GM19395 (cell line): Measurements from ENCODE around the gene UGT2B28.
"Not testable (repeated sequence)": the region's sequence is repeated elsewhere in the genome, so short reads cannot be mapped to it uniquely, and the experiment has no call there.

Experiments used
- ATAC-seq: cut with Tn5 transposase; IDR thresholded peaks from one replicate; pipeline ENCODE4 v1.9.1; 2021; ENCODE audit warnings: mild to moderate bottlenecking, moderate library complexity; ENCODE audit not compliant: unreplicated experiment

Gene UGT2B28

DNA sequence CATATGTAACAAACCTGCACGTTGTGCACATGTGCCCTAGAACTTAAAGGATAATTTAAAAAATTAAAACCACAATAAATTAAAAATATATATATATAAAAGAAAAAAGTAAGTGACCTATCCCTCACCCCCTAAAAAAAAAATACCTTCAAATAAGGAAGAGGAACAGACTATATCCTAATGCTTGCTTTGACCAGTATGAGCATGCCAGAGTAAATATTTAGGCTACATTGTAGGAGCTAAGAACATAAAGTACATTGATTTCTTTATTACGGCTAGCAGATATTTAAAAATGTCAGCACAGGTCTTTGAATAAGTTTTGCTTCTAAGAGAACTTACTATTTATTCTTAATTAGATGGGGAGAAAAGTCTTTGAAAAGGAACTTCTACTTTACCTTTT lies 62.8 kb downstream of the UGT2B28 start:
- ATAC-seq, result not testable (repeated sequence)

DNA sequence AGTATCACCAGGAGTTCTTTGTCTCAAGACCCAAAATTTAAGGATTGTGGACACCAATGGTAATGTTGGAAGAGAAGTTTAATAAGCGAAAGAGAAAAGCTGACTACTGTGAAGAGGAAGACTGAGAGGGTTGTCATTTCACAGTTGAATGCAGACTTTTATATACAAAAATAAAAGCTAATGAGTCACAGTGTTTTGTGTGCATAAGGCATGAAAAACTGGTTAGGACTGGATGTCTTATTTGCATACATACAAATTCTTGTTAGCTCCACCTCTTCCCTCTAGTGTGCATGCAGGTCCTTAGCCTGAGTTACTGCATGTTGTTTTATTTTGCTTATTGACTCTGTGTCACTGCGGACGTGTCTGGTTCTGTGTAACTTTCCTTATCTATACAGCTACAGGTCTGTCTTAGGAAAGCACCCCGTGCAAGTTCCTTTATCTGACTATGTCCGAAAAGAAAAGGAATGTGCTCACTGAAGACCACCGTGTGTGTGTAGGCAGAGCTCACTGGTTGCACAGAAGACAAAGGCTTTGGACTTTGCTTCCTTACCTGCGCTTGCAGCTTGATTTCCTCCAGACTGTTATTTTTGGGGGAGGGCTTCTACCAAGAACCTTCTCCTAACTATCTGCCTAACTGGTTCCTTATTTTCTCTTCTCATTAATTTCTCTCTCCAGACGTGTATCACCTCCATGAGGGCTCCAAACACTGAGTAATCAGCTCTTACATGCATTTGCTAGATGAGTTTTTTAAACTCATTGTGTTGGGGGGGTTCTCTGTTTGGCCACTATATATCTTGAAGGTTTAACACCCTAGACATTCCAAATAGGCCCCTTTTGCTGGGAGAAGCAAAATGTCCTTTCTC lies 63.5 kb downstream of the UGT2B28 start:
- ATAC-seq, result not testable (repeated sequence)
